HG03060 (cell line): Measurements from ENCODE around the gene CCDC57.

Source experiments
- ATAC-seq: cut with Tn5 transposase; IDR thresholded peaks from one replicate; pipeline ENCODE4 v1.9.1; 2021; ENCODE audit warnings: low read depth, moderate number of reproducible peaks; ENCODE audit not compliant: unreplicated experiment

Gene CCDC57

GRCh38 chr17:82056729-82057621, 155.7 kb downstream of the CCDC57 start:
- no peak for ATAC-seq

- no peak for ATAC-seq
Observed at GRCh38 chr17:82055965-82056728, 156.5 kb downstream of the CCDC57 start.

GRCh38 chr17:82055023-82055964, 157.3 kb downstream of the CCDC57 start:
- ATAC-seq, result no peak

GRCh38 chr17:82054351-82055022, 158.2 kb downstream of the CCDC57 start:
- ATAC-seq, result no peak

- no peak for ATAC-seq
Observed at GRCh38 chr17:82053556-82054263, 158.9 kb downstream of the CCDC57 start.

GRCh38 chr17:82053130-82053529, 159.5 kb downstream of the CCDC57 start:
- no peak for ATAC-seq

GRCh38 chr17:82052638-82053059, 160.0 kb downstream of the CCDC57 start:
- no peak for ATAC-seq

GRCh38 chr17:82051776-82052637, 160.6 kb downstream of the CCDC57 start, which contains the start of the genes GPS1 and RFNG:
Gene GPS1 (plus strand): TSS chr17:82051898. CDS start chr17:82051932, 34 bp downstream.
Gene RFNG (minus strand): TSS chr17:82051811. CDS start chr17:82051766, 45 bp downstream.
- no peak for ATAC-seq
